ENCODE data around the gene PYCR2. TPM values are rescaled to one million over a fixed set of nuclear protein-coding genes. Genes with fewer than 3 reads are reported as not detected.

Gene PYCR2
- polyA plus RNA-seq, 1 donor from 2014 or later: 51.5 TPM

GRCh38 chr1:225946082-225946620 lies 22.1 kb upstream of the PYCR2 start:
- Histone ChIP-seq H3F3A (ENCODE audit: insufficient read depth, low read length, poor library complexity, severe bottlenecking) (no peaks in the 10 kb centered on the region), H3K4me2 (ENCODE audit: low read length) (no peak overlapping the region), H2AFZ (ENCODE audit: low read depth, low read length) (no peak overlapping the region), H3K9ac (ENCODE audit: low read length) (no peak overlapping the region), H3K9me2 (ENCODE audit: insufficient read depth, low read length) (no peaks in the 10 kb centered on the region), H3K4me3 (ENCODE audit: low read length) (no peak overlapping the region), H3K27me3 (ENCODE audit: insufficient read depth, low read depth, low read length) (no peaks in the 10 kb centered on the region), H3K36me3 (ENCODE audit: insufficient read depth, low read length) (no peaks in the 10 kb centered on the region), H3K27ac (ENCODE audit: low read length) (no peak overlapping the region), H3K9me3 (ENCODE audit: low read length) (no peaks in the 10 kb centered on the region), H3K79me2 (replicated peaks; ENCODE audit: insufficient read depth, low read length) (no peaks in the 10 kb centered on the region), H4K20me1 (ENCODE audit: insufficient read depth) (no peaks in the 10 kb centered on the region)
- no peak for TF ChIP-seq MXI1 (conservative IDR thresholded peaks at IDR 0.05; ENCODE audit: poor library complexity, severe bottlenecking)
- no peak for TF ChIP-seq POLR2AphosphoS5 (IDR thresholded peaks at IDR 0.05)

GRCh38 chr1:225945564-225945963 lies 21.5 kb upstream of the PYCR2 start:
- H3K4me3 ChIP-seq (ENCODE audit: low read length): no peak overlapping the region
- H4K20me1 ChIP-seq (ENCODE audit: insufficient read depth): no peaks in the 10 kb centered on the region
- no peaks in the 10 kb centered on the region for H3K36me3 ChIP-seq (ENCODE audit: insufficient read depth, low read length)
- H3F3A ChIP-seq (ENCODE audit: insufficient read depth, low read length, poor library complexity, severe bottlenecking): no peaks in the 10 kb centered on the region
- H3K9ac ChIP-seq (ENCODE audit: low read length): no peak overlapping the region
- no peaks in the 10 kb centered on the region for H3K9me3 ChIP-seq (ENCODE audit: low read length)
- no peaks in the 10 kb centered on the region for H3K9me2 ChIP-seq (ENCODE audit: insufficient read depth, low read length)
- TF ChIP-seq MXI1 (conservative IDR thresholded peaks at IDR 0.05; ENCODE audit: poor library complexity, severe bottlenecking) (no peak), EZH2 (IDR thresholded peaks at IDR 0.05; ENCODE audit: borderline replicate concordance, insufficient read depth, low read length, poor library complexity, severe bottlenecking) (no peak), EP300 (conservative IDR thresholded peaks at IDR 0.05; ENCODE audit: poor library complexity, severe bottlenecking) (no peak), TAF1 (IDR thresholded peaks at IDR 0.05; ENCODE audit: low read depth) (no peak), SMC3 (conservative IDR thresholded peaks at IDR 0.05; ENCODE audit: poor library complexity) (no peak), CTCF (IDR thresholded peaks at IDR 0.05; ENCODE audit: poor library complexity, severe bottlenecking) (no peak), POLR2AphosphoS5 (IDR thresholded peaks at IDR 0.05) (no peak), REST (IDR thresholded peaks at IDR 0.05; ENCODE audit: borderline replicate concordance) (no peak), RAD21 (conservative IDR thresholded peaks at IDR 0.05) (no peak)
- H2AFZ ChIP-seq (ENCODE audit: low read depth, low read length): no peak overlapping the region
- H3K27me3 ChIP-seq (ENCODE audit: insufficient read depth, low read depth, low read length): no peaks in the 10 kb centered on the region
- no peak overlapping the region for H3K4me2 ChIP-seq (ENCODE audit: low read length)
- H3K79me2 ChIP-seq (replicated peaks; ENCODE audit: insufficient read depth, low read length): no peaks in the 10 kb centered on the region
- H3K27ac ChIP-seq (ENCODE audit: low read length): no peak overlapping the region

Data from neural cell (in vitro differentiated cells).